ENCODE measurements around the gene RAD9A.
A peak's percentile ranks its signal among the peaks of the same experiment; 100 is the strongest.

DNA sequence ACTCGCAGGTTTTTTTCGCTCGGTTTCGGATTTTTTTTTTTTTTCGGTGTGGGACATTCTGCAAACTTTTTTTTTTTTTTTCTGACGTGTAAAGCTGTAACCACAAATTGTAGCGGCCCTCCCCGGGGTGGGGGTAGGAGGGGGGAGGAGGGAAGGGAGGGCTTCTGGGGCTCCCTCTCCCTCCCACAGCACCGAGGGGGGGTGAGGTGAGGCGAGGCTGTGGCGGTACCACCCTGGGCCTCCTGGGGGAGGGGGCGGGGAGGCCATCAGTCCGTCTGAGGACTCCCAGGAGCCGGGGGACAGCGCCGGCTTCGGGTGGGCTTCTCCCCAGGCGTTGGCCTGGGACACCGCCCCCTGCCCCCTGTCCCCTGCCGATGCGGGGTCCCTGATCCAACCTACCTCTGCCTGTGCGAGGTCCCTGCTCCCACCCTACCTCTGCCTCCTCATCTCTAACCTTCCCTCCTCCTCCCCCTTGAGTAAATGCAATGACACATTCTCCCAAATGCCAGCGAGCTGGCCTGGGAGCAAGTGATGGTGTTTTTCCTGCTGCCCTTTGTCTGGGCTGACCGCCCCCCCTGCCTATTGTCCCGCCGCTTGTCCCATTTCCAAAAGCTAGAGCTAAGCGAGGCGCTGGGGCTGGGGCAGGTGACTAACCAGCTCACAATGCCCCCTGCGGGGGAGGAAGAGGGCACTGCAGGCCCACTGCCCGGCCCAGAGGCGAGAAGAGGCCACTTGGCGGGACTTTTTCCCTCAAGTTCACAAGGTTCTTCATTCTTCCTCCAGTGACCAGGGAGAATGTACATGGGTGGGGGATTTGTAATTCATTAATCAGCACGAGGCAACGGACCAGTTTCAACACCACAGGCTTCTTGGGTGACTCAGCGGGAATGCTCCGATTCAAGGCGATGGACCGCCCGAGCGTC is 17.9 kb upstream of the RAD9A start:
- TF ChIP-seq ELF1 (IDR thresholded peaks at IDR 0.05) (no peak), RCOR1 (IDR thresholded peaks at IDR 0.05; ENCODE audit: low read length) (no peak), TAF1 (IDR thresholded peaks at IDR 0.05; ENCODE audit: borderline replicate concordance, low read depth, low read length) (peak; percentile 61), POLR2AphosphoS5 (IDR thresholded peaks at IDR 0.05; ENCODE audit: low read depth, low read length) (peak; percentile 54)
- TF ChIP-seq, protein P1, sequence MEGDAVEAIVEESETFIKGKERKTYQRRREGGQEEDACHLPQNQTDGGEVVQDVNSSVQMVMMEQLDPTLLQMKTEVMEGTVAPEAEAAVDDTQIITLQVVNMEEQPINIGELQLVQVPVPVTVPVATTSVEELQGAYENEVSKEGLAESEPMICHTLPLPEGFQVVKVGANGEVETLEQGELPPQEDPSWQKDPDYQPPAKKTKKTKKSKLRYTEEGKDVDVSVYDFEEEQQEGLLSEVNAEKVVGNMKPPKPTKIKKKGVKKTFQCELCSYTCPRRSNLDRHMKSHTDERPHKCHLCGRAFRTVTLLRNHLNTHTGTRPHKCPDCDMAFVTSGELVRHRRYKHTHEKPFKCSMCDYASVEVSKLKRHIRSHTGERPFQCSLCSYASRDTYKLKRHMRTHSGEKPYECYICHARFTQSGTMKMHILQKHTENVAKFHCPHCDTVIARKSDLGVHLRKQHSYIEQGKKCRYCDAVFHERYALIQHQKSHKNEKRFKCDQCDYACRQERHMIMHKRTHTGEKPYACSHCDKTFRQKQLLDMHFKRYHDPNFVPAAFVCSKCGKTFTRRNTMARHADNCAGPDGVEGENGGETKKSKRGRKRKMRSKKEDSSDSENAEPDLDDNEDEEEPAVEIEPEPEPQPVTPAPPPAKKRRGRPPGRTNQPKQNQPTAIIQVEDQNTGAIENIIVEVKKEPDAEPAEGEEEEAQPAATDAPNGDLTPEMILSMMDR (IDR thresholded peaks at IDR 0.05) = peak; percentile 55
- TF ChIP-seq, protein P2, sequence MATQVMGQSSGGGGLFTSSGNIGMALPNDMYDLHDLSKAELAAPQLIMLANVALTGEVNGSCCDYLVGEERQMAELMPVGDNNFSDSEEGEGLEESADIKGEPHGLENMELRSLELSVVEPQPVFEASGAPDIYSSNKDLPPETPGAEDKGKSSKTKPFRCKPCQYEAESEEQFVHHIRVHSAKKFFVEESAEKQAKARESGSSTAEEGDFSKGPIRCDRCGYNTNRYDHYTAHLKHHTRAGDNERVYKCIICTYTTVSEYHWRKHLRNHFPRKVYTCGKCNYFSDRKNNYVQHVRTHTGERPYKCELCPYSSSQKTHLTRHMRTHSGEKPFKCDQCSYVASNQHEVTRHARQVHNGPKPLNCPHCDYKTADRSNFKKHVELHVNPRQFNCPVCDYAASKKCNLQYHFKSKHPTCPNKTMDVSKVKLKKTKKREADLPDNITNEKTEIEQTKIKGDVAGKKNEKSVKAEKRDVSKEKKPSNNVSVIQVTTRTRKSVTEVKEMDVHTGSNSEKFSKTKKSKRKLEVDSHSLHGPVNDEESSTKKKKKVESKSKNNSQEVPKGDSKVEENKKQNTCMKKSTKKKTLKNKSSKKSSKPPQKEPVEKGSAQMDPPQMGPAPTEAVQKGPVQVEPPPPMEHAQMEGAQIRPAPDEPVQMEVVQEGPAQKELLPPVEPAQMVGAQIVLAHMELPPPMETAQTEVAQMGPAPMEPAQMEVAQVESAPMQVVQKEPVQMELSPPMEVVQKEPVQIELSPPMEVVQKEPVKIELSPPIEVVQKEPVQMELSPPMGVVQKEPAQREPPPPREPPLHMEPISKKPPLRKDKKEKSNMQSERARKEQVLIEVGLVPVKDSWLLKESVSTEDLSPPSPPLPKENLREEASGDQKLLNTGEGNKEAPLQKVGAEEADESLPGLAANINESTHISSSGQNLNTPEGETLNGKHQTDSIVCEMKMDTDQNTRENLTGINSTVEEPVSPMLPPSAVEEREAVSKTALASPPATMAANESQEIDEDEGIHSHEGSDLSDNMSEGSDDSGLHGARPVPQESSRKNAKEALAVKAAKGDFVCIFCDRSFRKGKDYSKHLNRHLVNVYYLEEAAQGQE (IDR thresholded peaks at IDR 0.05; ENCODE audit: low read depth, low read length) = peak; percentile 49; the same call in 1 of the 2 replicates
